ENCODE measurements around the gene EYS.

DNA sequence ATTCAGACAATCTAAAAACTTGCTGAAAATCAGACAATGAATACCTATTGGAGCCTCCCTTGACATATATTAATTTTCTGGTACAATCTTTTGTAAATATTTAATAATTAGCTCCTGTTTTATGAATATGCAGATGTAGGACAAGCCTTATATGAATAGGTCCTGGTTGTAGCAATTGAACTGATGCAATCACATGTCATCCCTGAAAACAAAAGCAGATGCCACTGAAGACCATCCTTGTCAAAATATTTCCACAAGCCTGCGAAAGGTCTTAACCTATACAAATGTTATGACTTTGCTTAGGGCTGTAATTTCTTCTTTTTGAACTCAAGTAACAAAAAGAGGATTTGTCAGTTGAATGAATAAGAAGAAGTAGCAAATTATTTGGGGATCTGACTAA lies 722.1 kb downstream of the EYS start:
- TF ChIP-seq, protein P1, sequence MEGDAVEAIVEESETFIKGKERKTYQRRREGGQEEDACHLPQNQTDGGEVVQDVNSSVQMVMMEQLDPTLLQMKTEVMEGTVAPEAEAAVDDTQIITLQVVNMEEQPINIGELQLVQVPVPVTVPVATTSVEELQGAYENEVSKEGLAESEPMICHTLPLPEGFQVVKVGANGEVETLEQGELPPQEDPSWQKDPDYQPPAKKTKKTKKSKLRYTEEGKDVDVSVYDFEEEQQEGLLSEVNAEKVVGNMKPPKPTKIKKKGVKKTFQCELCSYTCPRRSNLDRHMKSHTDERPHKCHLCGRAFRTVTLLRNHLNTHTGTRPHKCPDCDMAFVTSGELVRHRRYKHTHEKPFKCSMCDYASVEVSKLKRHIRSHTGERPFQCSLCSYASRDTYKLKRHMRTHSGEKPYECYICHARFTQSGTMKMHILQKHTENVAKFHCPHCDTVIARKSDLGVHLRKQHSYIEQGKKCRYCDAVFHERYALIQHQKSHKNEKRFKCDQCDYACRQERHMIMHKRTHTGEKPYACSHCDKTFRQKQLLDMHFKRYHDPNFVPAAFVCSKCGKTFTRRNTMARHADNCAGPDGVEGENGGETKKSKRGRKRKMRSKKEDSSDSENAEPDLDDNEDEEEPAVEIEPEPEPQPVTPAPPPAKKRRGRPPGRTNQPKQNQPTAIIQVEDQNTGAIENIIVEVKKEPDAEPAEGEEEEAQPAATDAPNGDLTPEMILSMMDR (IDR thresholded peaks at IDR 0.05; ENCODE audit: low read length) = no peak
- TF ChIP-seq EZH2 (optimal IDR thresholded peaks at IDR 0.05; ENCODE audit: low read depth, low read length) = no peak

All from MM.1S (cell line).